Brain pericyte (primary cell): ENCODE results near the gene ACTN4.

ENCODE experiments used
- DNase-seq: peaks from one replicate; pipeline ENCODE4 v3.0.0-alpha.2; 2012; ENCODE audit warnings: low read depth, low spot score

Gene ACTN4

GRCh38 chr19:38635483-38636399, 11.7 kb upstream of the ACTN4 start:
- DNase-seq, result no peak

DNA sequence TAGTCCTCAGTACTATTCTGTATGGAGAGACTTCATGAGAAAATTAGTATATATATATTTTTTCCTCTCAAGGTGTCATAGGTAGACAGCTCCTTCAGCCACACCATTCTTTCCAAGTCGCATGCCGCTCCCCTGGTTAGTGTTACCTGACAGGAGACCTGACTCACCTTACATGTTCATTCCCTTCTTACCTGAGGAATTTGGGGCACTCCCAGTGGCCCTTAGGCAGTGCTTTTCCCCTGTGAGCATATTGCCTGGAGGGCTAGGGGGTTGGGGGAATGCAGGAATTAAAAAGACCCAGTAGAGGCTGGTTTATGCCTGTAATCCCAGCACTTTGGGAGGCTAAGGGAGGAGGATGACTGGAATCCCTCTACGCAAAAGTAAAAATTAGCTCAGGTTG, 9.0 kb upstream of the ACTN4 start:
- DNase-seq, result no peak

GRCh38 chr19:38639679-38640078, 7.8 kb upstream of the ACTN4 start:
- DNase-seq, result no peak

DNA sequence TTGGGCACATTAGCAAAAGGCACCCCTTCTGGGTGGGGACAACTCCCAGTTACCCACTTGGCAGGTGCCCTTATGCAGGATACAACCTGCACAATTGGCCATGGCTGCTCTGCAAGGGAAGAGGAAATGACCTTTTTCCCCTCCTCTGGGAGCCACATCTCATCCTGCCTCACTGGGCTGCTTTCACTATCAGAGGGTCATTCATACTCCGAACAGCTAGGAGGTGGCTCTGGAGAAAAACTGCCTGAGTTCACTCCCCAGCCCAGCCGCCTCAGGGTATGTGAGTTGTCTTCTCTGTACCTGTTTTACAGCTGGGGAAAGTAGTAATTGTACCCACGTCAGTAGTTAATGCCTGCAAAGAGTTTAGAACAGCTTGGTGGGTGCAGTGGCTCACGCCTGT, 7.1 kb upstream of the ACTN4 start:
- DNase-seq, result no peak

- DNase-seq, result no peak
Observed at GRCh38 chr19:38642176-38642575, 5.3 kb upstream of the ACTN4 start.

GRCh38 chr19:38644719-38645118, 2.7 kb upstream of the ACTN4 start:
- DNase-seq, result no peak

DNA sequence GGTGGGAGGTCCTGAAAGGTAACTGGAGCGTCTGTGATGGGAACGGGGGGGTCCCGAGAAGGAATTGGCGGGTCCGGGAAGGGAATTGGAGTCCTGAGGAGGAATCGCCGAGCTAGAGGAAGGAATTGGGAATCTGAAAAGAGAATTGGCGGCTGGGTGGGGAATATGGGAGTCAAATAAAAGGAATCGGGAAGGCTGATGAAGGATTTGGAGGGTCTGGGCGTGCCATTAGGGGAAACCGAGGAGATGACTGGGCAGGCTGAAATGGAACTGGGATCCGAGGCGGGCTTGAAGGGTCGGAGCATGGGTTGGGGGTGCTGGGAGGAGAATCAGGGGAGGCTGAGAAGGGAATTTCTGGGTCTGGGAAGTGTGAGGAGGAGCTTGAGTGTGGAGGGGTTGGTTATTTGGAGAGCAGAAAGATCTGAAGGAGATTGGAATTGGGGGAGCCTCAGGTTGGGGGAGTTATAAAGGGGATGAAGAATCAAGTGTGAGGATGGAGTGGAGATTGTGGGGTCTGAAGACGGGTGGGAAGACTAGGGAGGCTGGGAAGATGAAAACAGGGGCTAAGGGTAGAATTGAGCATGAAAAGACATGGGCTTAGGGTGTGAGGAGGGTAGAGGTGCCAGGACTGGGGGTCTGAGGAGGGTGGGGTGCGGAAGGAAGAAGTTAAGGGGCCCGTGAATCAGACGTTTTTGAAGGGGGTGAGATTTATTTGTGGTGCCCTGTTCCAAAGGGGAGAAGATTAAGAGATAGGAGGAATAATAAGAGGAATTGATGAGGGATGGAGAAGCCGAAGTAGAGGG, 718 bp downstream of the ACTN4 start:
- DNase-seq, result no peak

GRCh38 chr19:38648769-38649304, 1.4 kb downstream of the ACTN4 start:
- no peak for DNase-seq

- no peak for DNase-seq
Observed at GRCh38 chr19:38649305-38650171, 2.1 kb downstream of the ACTN4 start.

GRCh38 chr19:38650172-38650775, 2.8 kb downstream of the ACTN4 start:
- no peak for DNase-seq

DNA sequence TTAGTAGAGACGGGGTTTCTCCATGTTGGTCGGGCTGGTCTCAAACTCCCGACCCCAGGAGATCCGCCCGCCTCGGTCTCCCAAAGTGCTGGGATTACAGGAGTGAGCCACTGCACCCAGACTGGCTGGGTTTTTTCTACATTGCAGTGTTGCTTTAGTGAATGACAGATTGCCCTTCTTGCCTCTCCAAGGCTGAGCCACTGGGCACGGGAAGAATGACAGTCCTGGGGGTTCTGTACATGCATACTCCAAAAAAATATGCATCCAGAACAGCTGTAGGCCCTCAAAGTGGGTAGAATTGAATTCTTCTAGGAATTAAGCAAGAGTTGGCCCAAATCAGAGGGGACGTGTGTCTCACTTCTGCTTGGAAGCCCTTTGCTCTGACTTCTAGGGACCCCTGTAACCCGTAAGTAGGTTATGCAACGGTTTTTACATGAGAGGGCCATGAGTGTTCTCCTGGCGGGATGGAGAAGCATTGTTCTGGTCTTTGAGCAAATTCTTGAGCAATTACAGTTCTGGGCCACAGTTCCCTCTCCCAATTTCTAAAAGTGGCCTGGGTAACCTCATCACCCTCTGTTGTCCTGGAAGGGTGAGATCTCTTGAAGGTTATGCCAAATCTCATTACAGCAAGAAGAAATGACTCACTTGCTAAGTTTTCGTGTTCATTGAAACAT, 3.6 kb downstream of the ACTN4 start:
- DNase-seq, result no peak

GRCh38 chr19:38653028-38653571, 5.7 kb downstream of the ACTN4 start:
- no peak for DNase-seq

DNA sequence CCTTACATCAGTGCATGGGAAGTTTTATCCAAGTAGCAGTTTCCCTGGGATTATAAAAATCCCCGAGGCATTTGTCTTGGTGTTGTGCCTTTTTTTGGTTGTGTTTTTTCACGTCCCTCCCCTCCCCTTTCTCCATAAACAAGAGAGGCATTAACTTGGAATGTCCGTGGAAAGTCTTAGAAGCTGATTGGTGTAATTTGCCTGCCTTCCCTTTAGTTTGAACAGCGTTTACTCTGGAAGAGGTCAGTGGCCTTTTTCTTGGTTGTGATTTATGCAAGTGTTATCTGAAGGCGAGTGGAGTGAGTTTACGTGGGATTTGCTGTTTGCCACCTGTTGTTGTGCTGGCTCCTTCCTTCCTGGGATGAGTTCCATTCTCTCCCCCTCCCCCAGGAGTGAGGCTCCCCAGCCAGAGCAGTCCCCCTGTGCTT, 7.2 kb downstream of the ACTN4 start:
- no peak for DNase-seq

- no peak for DNase-seq
Observed at GRCh38 chr19:38655148-38655824, 7.8 kb downstream of the ACTN4 start.

DNA sequence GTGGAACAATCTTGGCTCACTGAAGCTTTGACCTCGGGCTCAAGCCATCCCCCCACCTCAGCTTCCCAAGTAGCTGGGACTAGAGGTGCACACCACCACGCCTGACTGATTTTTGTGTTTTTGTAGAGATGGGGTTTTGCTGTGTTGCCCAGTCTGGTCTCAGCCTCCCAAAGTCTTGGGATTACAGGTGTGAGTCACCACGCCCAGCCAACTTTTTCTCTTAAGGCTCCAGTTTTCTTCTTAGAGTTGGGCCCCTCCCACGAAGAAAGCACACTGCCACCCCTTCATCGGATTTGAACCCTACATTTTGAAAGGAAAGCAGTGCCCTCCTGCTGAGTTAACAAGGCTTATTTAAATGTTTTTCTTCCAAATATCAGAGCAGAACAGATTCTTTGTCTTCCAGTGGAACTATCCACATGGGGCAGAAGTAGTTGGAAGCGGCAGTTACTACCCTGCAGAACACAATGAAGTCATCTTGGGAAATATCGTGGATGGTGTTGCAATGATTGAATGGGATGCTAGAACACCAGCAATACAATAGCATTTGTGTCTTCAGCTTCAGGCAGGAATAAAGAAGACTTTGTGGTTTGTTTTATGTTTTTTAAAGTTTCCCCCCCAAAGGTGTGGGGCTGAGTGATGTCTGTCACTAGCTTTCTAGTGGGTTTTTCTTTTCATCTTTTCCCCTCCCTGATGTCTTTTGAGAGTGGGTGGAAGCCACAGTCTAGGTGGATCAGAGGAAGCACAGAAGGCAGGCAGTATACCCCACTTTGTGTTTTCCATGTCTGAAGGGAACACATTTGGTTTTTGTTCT, 8.9 kb downstream of the ACTN4 start:
- DNase-seq, result no peak

DNA sequence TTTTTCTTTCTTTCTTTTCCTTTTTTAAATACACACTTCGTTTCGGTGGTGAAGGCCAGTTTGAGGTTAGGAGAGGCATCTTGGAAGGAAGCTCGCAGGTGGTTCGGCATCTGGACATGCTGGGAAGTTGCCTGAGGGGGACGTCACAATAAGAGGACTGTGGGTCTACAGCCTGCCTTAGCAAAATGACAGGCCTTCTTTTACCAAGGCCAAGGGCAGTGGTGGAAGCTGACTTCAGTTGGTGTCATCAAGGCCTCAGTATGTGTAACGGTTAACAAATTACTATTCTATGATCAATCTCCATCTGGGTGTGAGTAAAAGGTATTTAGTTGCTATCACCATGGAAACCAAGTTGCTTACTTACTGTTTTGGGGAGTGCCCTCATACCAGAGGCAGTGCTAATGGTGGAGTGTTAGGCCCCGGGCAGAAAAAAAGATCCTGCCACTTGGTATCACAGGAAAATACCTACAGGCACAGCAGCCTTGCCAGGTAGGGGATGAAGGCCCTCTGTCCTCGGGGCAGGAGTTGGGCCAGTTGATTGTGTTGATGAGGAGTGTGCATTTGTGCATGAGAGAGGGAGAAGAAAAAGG, 10.3 kb downstream of the ACTN4 start:
- no peak for DNase-seq

DNA sequence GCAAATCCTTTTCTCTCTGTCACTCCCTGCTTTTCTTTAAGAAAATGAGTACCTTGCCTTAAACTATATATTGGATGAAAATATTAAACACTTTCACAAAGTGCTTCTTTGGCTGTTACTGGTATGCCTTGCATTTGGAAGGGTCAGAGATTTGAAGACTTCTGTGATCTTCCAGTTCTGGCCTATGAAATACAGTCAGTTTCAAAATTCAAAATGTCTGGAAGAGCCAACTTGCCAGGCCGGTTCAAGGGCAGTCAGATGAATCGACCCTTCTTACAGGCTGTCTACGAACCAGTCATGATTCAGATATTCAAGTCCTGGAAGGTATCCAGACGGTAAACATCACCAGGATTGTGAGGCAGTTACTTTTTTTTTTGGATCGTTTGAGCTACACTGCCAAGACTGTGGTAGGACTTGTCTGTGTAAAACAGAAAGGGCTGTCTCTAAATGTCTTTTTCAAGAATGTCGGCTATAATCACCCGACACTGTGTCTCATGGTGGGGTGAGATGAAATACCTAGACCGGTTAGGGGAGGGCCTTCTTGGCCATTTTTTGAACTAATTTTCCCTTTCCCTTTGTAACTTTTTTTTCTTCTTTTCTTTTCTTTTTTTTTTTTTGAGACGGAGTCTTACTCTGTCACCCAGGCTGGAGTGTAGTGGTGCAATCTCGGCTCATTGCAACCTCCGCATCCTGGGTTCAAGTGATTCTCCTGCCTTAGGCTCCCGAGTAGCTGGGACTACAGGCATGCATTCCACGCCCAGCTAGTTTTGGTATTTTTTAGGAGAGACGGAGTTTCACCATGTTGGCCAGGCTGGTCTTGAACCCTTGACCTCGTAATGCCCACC, 11.2 kb downstream of the ACTN4 start:
- DNase-seq, result peak; percentile 91
